ENCODE measurements around the gene ZSCAN5C. TPM values are rescaled to one million over a fixed set of nuclear protein-coding genes. Genes with fewer than 3 reads are reported as not detected.
"Not testable (repeated sequence)": the region's sequence is repeated elsewhere in the genome, so short reads cannot be mapped to it uniquely, and the experiment has no call there.

ZSCAN5C gene
- total and polyA plus RNA-seq, 2 donors (not counting 3 experiments of a cell fraction or from before 2014, with no cell fraction given): not detected

- no peaks in the 10 kb centered on the region for H3K36me3 ChIP-seq (ENCODE audit: control insufficient read depth in 2 of 2, extremely low read depth in 1 of 2, insufficient read depth in 2 of 2, low read length in 2 of 2)
- H3K4me2 ChIP-seq (ENCODE audit: insufficient read depth, low read length): no peak overlapping the region
- H3K4me3 ChIP-seq (replicated peaks in 1 of 3; ENCODE audit: insufficient read depth in 1 of 3, low read depth in 1 of 3, low read length in 3 of 3): no peak overlapping the region
- H3K9me1 ChIP-seq (replicated peaks; ENCODE audit: control insufficient read depth, extremely low read depth, insufficient read depth, low read length): no peaks in the 10 kb centered on the region
- no peak overlapping the region for H2AFZ ChIP-seq (ENCODE audit: low read depth, low read length)
- no peak for FAIRE-seq
- no peaks in the 10 kb centered on the region for H3K79me2 ChIP-seq (ENCODE audit: control insufficient read depth, insufficient read depth, low read length)
- no TSS peak for BruUV-seq (replicated peaks)
- intact Hi-C loops (cut with micrococcal nuclease) (no loop called here), dilution Hi-C loops (cut with MboI; ENCODE audit: extremely low pct_ligation_motif_present, low sequenced_read_pairs) (no loop called here)
- H3K27ac ChIP-seq (ENCODE audit: insufficient read depth, low read depth, low read length): no peak overlapping the region
- no peaks in the 10 kb centered on the region for H3K27me3 ChIP-seq (ENCODE audit: control insufficient read depth in 2 of 2, insufficient read depth in 2 of 2, low read length in 2 of 2)
- no peaks in the 10 kb centered on the region for H3K9me3 ChIP-seq (replicated peaks; ENCODE audit: control insufficient read depth, insufficient read depth, low read length)
- no peaks in the 10 kb centered on the region for H3K4me1 ChIP-seq (ENCODE audit: control insufficient read depth, extremely low read depth, insufficient read depth, low read length)
- ChIA-PET POLR2A (no interaction called here), CTCF (interaction anchor here (0.7 kb wide), 1 partner anchor 101 kb away, joined by 3 read pairs; no protein-coding TSS in a partner anchor)
- no peak for TF ChIP-seq GATA2 (IDR thresholded peaks at IDR 0.05; ENCODE audit: insufficient read depth, insufficient read length, low read depth, low read length)
- no peak for TF ChIP-seq FOS (IDR thresholded peaks at IDR 0.05; ENCODE audit: borderline replicate concordance, insufficient read depth, low read length)
- no peak for TF ChIP-seq MYC (IDR thresholded peaks at IDR 0.05; ENCODE audit: low read depth, low read length)
- TF ChIP-seq MAX (IDR thresholded peaks at IDR 0.05; ENCODE audit: insufficient read depth, insufficient read length): no peak
- no peak for TF ChIP-seq JUN (IDR thresholded peaks at IDR 0.05; ENCODE audit: borderline replicate concordance, insufficient read depth, insufficient read length, low read depth)
- no peak for TF ChIP-seq POLR2AphosphoS5 (IDR thresholded peaks at IDR 0.05; ENCODE audit: insufficient read depth, low read depth, low read length)
- no peak for TF ChIP-seq POLR2A (IDR thresholded peaks at IDR 0.05; ENCODE audit: low read depth, low read length)
- no peak for TF ChIP-seq CTCF (IDR thresholded peaks at IDR 0.05; ENCODE audit: extremely low read depth in 1 of 2, insufficient read depth in 1 of 2, low read depth in 1 of 2, low read length in 2 of 2)
- no peak for TF ChIP-seq EZH2 (IDR thresholded peaks at IDR 0.05; ENCODE audit: borderline replicate concordance, low read depth, low read length, severe bottlenecking)
- DNase-seq (ENCODE audit: low read depth, low spot score): no peak
- no peak overlapping the region for H3K9ac ChIP-seq (replicated peaks; ENCODE audit: extremely low read depth, insufficient read depth, low read length)
- H4K20me1 ChIP-seq (replicated peaks; ENCODE audit: control insufficient read depth, extremely low read depth, insufficient read depth, low read length): no peaks in the 10 kb centered on the region
Observed at GRCh38 chr19:56209091-56209490, 7.0 kb downstream of the ZSCAN5C start.

GRCh38 chr19:56210036-56210435 is 8.0 kb downstream of the ZSCAN5C start:
- CTCF ChIA-PET: interaction anchor here (1.4 kb wide), 1 partner anchor 123 kb away, joined by 3 read pairs; no protein-coding TSS in a partner anchor
- POLR2A ChIA-PET; H3K27ac ChIP-seq (ENCODE audit: insufficient read depth, low read depth, low read length); H3K79me2 ChIP-seq (ENCODE audit: control insufficient read depth, insufficient read depth, low read length); H3K4me3 ChIP-seq (replicated peaks in 1 of 3; ENCODE audit: insufficient read depth in 1 of 3, low read depth in 1 of 3, low read length in 3 of 3); H2AFZ ChIP-seq (ENCODE audit: low read depth, low read length); H3K9me3 ChIP-seq (replicated peaks; ENCODE audit: control insufficient read depth, insufficient read depth, low read length); H3K4me2 ChIP-seq (ENCODE audit: insufficient read depth, low read length); H3K36me3 ChIP-seq (ENCODE audit: control insufficient read depth in 2 of 2, extremely low read depth in 1 of 2, insufficient read depth in 2 of 2, low read length in 2 of 2); H4K20me1 ChIP-seq (replicated peaks; ENCODE audit: control insufficient read depth, extremely low read depth, insufficient read depth, low read length); dilution Hi-C loops (cut with MboI; ENCODE audit: extremely low pct_ligation_motif_present, low sequenced_read_pairs); H3K9me1 ChIP-seq (replicated peaks; ENCODE audit: control insufficient read depth, extremely low read depth, insufficient read depth, low read length); FAIRE-seq; DNase-seq (ENCODE audit: low read depth, low spot score); H3K4me1 ChIP-seq (ENCODE audit: control insufficient read depth, extremely low read depth, insufficient read depth, low read length); BruUV-seq (replicated peaks); H3K9ac ChIP-seq (replicated peaks; ENCODE audit: extremely low read depth, insufficient read depth, low read length); H3K27me3 ChIP-seq (ENCODE audit: control insufficient read depth in 2 of 2, insufficient read depth in 2 of 2, low read length in 2 of 2); intact Hi-C loops (cut with micrococcal nuclease): not testable (repeated sequence)

All from endothelial cell of umbilical vein (primary cell).